ENCODE data around the gene UBR4.
A peak's percentile ranks its signal among the peaks of the same experiment; 100 is the strongest.

UBR4 gene

GRCh38 chr1:19081218-19081893 is 128.7 kb downstream of the UBR4 start:
- DNase-seq (ENCODE audit: low read depth, low spot score), result no peak
- no peak overlapping the region for H3K4me3 ChIP-seq (ENCODE audit: low read length)

GRCh38 chr1:19080721-19081120 is 129.3 kb downstream of the UBR4 start:
- no peak for DNase-seq (ENCODE audit: low read depth, low spot score)
- no peak overlapping the region for H3K4me3 ChIP-seq (ENCODE audit: low read length)

GRCh38 chr1:19079541-19080472 is 130.3 kb downstream of the UBR4 start:
- DNase-seq (ENCODE audit: low read depth, low spot score), result no peak
- H3K4me3 ChIP-seq (ENCODE audit: low read length), result no peak overlapping the region

- no peak for DNase-seq (ENCODE audit: low read depth, low spot score)
- H3K4me3 ChIP-seq (ENCODE audit: low read length), result no peak overlapping the region
Measured at GRCh38 chr1:19078536-19078935, 131.5 kb downstream of the UBR4 start.

GRCh38 chr1:19076841-19077616 is 133.0 kb downstream of the UBR4 start:
- DNase-seq (ENCODE audit: low read depth, low spot score), result no peak

GRCh38 chr1:19074902-19075721 is 135.0 kb downstream of the UBR4 start:
- DNase-seq (ENCODE audit: low read depth, low spot score), result no peak
- no peak overlapping the region for H3K4me3 ChIP-seq (ENCODE audit: low read length)

More at GRCh38 chr1:19076841-19077616, 133.0 kb downstream of the UBR4 start:
- no peak overlapping the region for H3K4me3 ChIP-seq (ENCODE audit: low read length)

GRCh38 chr1:19074361-19074901 is 135.6 kb downstream of the UBR4 start:
- DNase-seq (ENCODE audit: low read depth, low spot score), result peak; percentile 92
- H3K4me3 ChIP-seq (ENCODE audit: low read length), result no peak overlapping the region

- H3K4me3 ChIP-seq (ENCODE audit: low read length), result no peak overlapping the region
- DNase-seq (ENCODE audit: low read depth, low spot score), result no peak
Measured at GRCh38 chr1:19073311-19074186, 136.5 kb downstream of the UBR4 start.

- H3K4me3 ChIP-seq (ENCODE audit: low read length), result no peak overlapping the region
- DNase-seq (ENCODE audit: low read depth, low spot score), result no peak
Measured at GRCh38 chr1:19072285-19072981, 137.6 kb downstream of the UBR4 start.

- DNase-seq (ENCODE audit: low read depth, low spot score), result no peak
- no peak overlapping the region for H3K4me3 ChIP-seq (ENCODE audit: low read length)
Measured at GRCh38 chr1:19071674-19072281, 138.3 kb downstream of the UBR4 start.

- no peak for DNase-seq (ENCODE audit: low read depth, low spot score)
- no peak overlapping the region for H3K4me3 ChIP-seq (ENCODE audit: low read length)
Measured at GRCh38 chr1:19070891-19071621, 139.0 kb downstream of the UBR4 start.

- no peak overlapping the region for H3K4me3 ChIP-seq (ENCODE audit: low read length)
- no peak for DNase-seq (ENCODE audit: low read depth, low spot score)
Measured at GRCh38 chr1:19070197-19070651, 139.8 kb downstream of the UBR4 start.

GRCh38 chr1:19068639-19069276 is 141.3 kb downstream of the UBR4 start:
- H3K4me3 ChIP-seq (ENCODE audit: low read length), result no peak overlapping the region
- DNase-seq (ENCODE audit: low read depth, low spot score), result no peak

GRCh38 chr1:19067912-19068638 is 142.0 kb downstream of the UBR4 start:
- no peak overlapping the region for H3K4me3 ChIP-seq (ENCODE audit: low read length)

More at GRCh38 chr1:19067912-19068638, 142.0 kb downstream of the UBR4 start:
- DNase-seq (ENCODE audit: low read depth, low spot score), result no peak
